IMR-90 (cell line): ENCODE data around the gene HDAC6. TPM values are rescaled to one million over a fixed set of nuclear protein-coding genes. Genes with fewer than 3 reads are reported as not detected.

ENCODE experiments used
- ATAC-seq: fragments of 200-7000 bp; cut with Tn5 transposase; 2 replicates; pipeline ENCODE4 v1.9.1; 2020; ENCODE audit warnings: low read depth, mild to moderate bottlenecking, moderate library complexity
- BruUV-seq: library from RNA; stranded (reverse); fragments of 400-500 nt; replicated peaks from 2 replicates; lab custom pipeline; 2021; lab: Mats Ljungman, UMichigan
- CTCF ChIA-PET: fragments of 300-600 bp; formaldehyde crosslinking; extraction: SDS; loops from one replicate; lab custom pipeline; 2021; ENCODE audit warnings: antibody characterized with exemption; lab: Yijun Ruan, JAX
- POLR2A ChIA-PET: fragments of 300-600 bp; sonication (Branson Sonifier 250); formaldehyde crosslinking; loops from one replicate; lab custom pipeline; 2022; ENCODE audit warnings: antibody characterized with exemption; ENCODE audit not compliant: unreplicated experiment; lab: Charles Lee
- DNase-seq: peaks from one replicate; pipeline ENCODE4 v3.0.0; 2013
- H2AFZ ChIP-seq: replicated peaks from 2 replicates; pipeline ENCODE3; 2013; ENCODE audit warnings: low read length, mild to moderate bottlenecking; ENCODE audit not compliant: poor library complexity
- H2AK5ac ChIP-seq: 2 replicates; pipeline ENCODE4 v1.6.1; 2013; ENCODE audit warnings: low read depth, low read length, inconsistent platforms
- H2AK9ac ChIP-seq: replicated peaks from 2 replicates; pipeline ENCODE3; 2013; ENCODE audit warnings: mild to moderate bottlenecking, low read depth, low read length, moderate library complexity; ENCODE audit not compliant: poor library complexity
- H2BK120ac ChIP-seq: 2 replicates; pipeline ENCODE4 v1.6.1; 2013; ENCODE audit warnings: low read depth, low read length, inconsistent platforms
- H2BK15ac ChIP-seq: 3 replicates; pipeline ENCODE4 v1.6.1; 2013; ENCODE audit warnings: low read depth, low read length, inconsistent platforms
- H2BK20ac ChIP-seq: 2 replicates; pipeline ENCODE4 v1.6.1; 2013; ENCODE audit warnings: low read depth, mild to moderate bottlenecking, inconsistent platforms, low read length, moderate library complexity
- H2BK5ac ChIP-seq: 2 replicates; pipeline ENCODE4 v1.6.1; 2013; ENCODE audit warnings: mild to moderate bottlenecking, low read depth, low read length, inconsistent platforms; ENCODE audit not compliant: poor library complexity, severe bottlenecking
- H3K14ac ChIP-seq: replicated peaks from 2 replicates; pipeline ENCODE4 v1.6.1; 2013; ENCODE audit warnings: low read depth, low read length, inconsistent platforms
- H3K18ac ChIP-seq: 2 replicates; pipeline ENCODE4 v1.6.1; 2013; ENCODE audit warnings: low read depth, low read length, control low read depth
- H3K23ac ChIP-seq: 2 replicates; pipeline ENCODE4 v1.6.1; 2013; ENCODE audit warnings: low read depth, low read length, inconsistent platforms
- H3K27ac ChIP-seq: 2 replicates; pipeline ENCODE4 v1.5.1; 2013; ENCODE audit warnings: mild to moderate bottlenecking, control low read depth, low read length; ENCODE audit not compliant: insufficient read depth
- H3K27me3 ChIP-seq: 2 replicates; pipeline ENCODE4 v1.6.1; 2013; ENCODE audit warnings: low read length; ENCODE audit not compliant: control insufficient read depth, insufficient read depth
- H3K36me3 ChIP-seq: 2 replicates; pipeline ENCODE4 v1.6.1; 2013; ENCODE audit warnings: low read length, mixed read lengths; ENCODE audit not compliant: control insufficient read depth, insufficient read depth
- H3K4ac ChIP-seq: 2 replicates; pipeline ENCODE4 v1.6.1; 2013; ENCODE audit warnings: low read depth, low read length, inconsistent platforms
- H3K4me1 ChIP-seq: 2 replicates; pipeline ENCODE4 v1.6.1; 2013; ENCODE audit warnings: low read length, mixed read lengths; ENCODE audit not compliant: control insufficient read depth, insufficient read depth
- H3K4me2 ChIP-seq: 2 replicates; pipeline ENCODE4 v1.6.1; 2013; ENCODE audit warnings: low read depth, mild to moderate bottlenecking, control low read depth, low read length, moderate library complexity
- H3K4me3 ChIP-seq: 2 replicates; pipeline ENCODE4 v1.5.1; 2013; ENCODE audit warnings: low read depth, mild to moderate bottlenecking, control low read depth, low read length, moderate library complexity; ENCODE audit not compliant: insufficient read depth
- H3K56ac ChIP-seq: 2 replicates; pipeline ENCODE4 v1.6.1; 2013; ENCODE audit warnings: low read length, inconsistent platforms; ENCODE audit not compliant: insufficient read depth; ENCODE audit errors: extremely low read depth
- H3K79me1 ChIP-seq, 2 experiments: 2 replicates each; pipeline ENCODE4 v1.6.1; 2013; ENCODE audit warnings: low read length in 2 of 2, inconsistent platforms in 1 of 2, low read depth in 1 of 2
- H3K9ac ChIP-seq: 2 replicates; pipeline ENCODE4 v1.6.1; 2013; ENCODE audit warnings: low read depth, low read length, control low read depth
- H3K9me1 ChIP-seq: 2 replicates; pipeline ENCODE4 v1.6.1; 2013; ENCODE audit warnings: low read length, inconsistent platforms; ENCODE audit not compliant: insufficient read depth
- H3K9me3 ChIP-seq: 2 replicates; pipeline ENCODE4 v1.6.1; 2013; ENCODE audit warnings: low read length; ENCODE audit not compliant: control insufficient read depth, insufficient read depth
- H4K20me1 ChIP-seq: 2 replicates; pipeline ENCODE4 v1.6.1; 2013; ENCODE audit warnings: low read length, inconsistent platforms; ENCODE audit not compliant: insufficient read depth
- H4K5ac ChIP-seq: 2 replicates; pipeline ENCODE4 v1.6.1; 2013; ENCODE audit warnings: mild to moderate bottlenecking, low read depth, low read length, control low read depth
- H4K8ac ChIP-seq, 2 experiments: 2 replicates each; pipeline ENCODE4 v1.6.1; 2013; ENCODE audit warnings: low read depth in 2 of 2, low read length in 2 of 2, control low read depth in 1 of 2, inconsistent platforms in 1 of 2
- H4K91ac ChIP-seq: 2 replicates; pipeline ENCODE4 v1.6.1; 2013; ENCODE audit warnings: low read depth, low read length, inconsistent platforms; ENCODE audit not compliant: insufficient read depth
- SMC3 ChIP-seq: fragments of 150-350 bp; IDR thresholded peaks from 2 replicates; pipeline ENCODE4 v1.6.1; 2016; ENCODE audit warnings: low read depth, mild to moderate bottlenecking, antibody characterized with exemption, low read length, moderate library complexity
- WGBS, 2 experiments: methylation state at CpG; one replicate each; pipeline versions ENCODE4 v1.1.5 to v1.1.7; 2013; ENCODE audit warnings: missing lambda C conversion rate in 2 of 2; ENCODE audit not compliant: insufficient read length in 1 of 2; ENCODE audit errors: extremely low coverage in 2 of 2; 5-methylcytosine and 5-hydroxymethylcytosine counted together
- dilution Hi-C: fragments of 300-500 bp; cut with HindIII; formaldehyde crosslinking; loops from one replicate; pipeline ENCODE4 v1.14.3; 2018; ENCODE audit warnings: low sequenced_read_pairs; ENCODE audit not compliant: unreplicated experiment
- in situ Hi-C: fragments of 300-500 bp; cut with MboI; formaldehyde crosslinking; loops from 3 replicates; pipeline ENCODE4 v1.14.3; 2019; ENCODE audit warnings: low sequenced_read_pairs, inconsistent platforms, mixed read lengths
- intact Hi-C: fragments of 100-400 bp; cut with micrococcal nuclease; formaldehyde crosslinking; loops from 2 replicates; pipeline ENCODE4 v1.10.0; 2022
- polyA plus RNA-seq, 3 experiments: library from polyadenylated mRNA; depleted of rRNA; stranded (reverse); fragments of >200 nt; gene quantifications; 2 replicates each; pipeline ENCODE4 v1.2.3, GENCODE V29; 2012; ENCODE audit warnings: low replicate concordance in 1 of 3
- total RNA-seq: library from RNA; depleted of rRNA; stranded (reverse); fragments of >200 nt; gene quantifications from 2 replicates; pipeline ENCODE4 v1.2.3, GENCODE V29; 2012

Gene HDAC6
- total and polyA plus RNA-seq, 2 of the 4 experiments (the other 2 are of a cell fraction) = 16.8 to 26.3 TPM

GRCh38 chrX:48785186-48785539, 16.7 kb upstream of the HDAC6 start:
- Histone ChIP-seq H2AK5ac (no peak overlapping the region), H3K27ac (no peak overlapping the region), H3K9me3 (no peaks in the 10 kb centered on the region), H4K91ac (no peak overlapping the region), H3K4ac (no peak overlapping the region), H3K23ac (no peak overlapping the region), H3K4me3 (no peak overlapping the region), H2AK9ac (peak overlapping the region; percentile 72), H2BK5ac (no peak overlapping the region), H4K20me1 (no peaks in the 10 kb centered on the region; the same call in 1 of the 2 replicates), H2BK120ac (no peak overlapping the region), H2AFZ (no peak overlapping the region), H3K56ac (no peak overlapping the region), H3K36me3 (no peaks in the 10 kb centered on the region), H3K4me1 (no peaks in the 10 kb centered on the region), H3K18ac (no peak overlapping the region), H3K9me1 (no peaks in the 10 kb centered on the region), H2BK15ac (no peak overlapping the region), H3K14ac (no peak overlapping the region), H2BK20ac (no peak overlapping the region), H3K79me1 (no peaks in the 10 kb centered on the region), H4K5ac (no peak overlapping the region), H3K9ac (no peak overlapping the region), H3K4me2 (no peak overlapping the region), H3K27me3 (peaks cover 22% of the 10 kb centered on the region), H4K8ac (no peak overlapping the region)
- POLR2A ChIA-PET = no interaction called here
- TF ChIP-seq SMC3 = no peak
- whole genome bisulfite sequencing, 2 experiments = no CpG with 5 or more reads among the region's 1 CpG
- intact Hi-C loops = no loop called here
- dilution Hi-C loops = no loop called here
- ATAC-seq = no peak
- BruUV-seq = no TSS peak
- CTCF ChIA-PET = no interaction called here
- no peak for DNase-seq
- in situ Hi-C loops = no loop called here
